GM21528 (cell line): ENCODE data around the gene GNG4.
"Not testable (repeated sequence)": the region's sequence is repeated elsewhere in the genome, so short reads cannot be mapped to it uniquely, and the experiment has no call there.

Experiments
- ATAC-seq: cut with Tn5 transposase; IDR thresholded peaks from one replicate; pipeline ENCODE4 v1.9.1; 2021; ENCODE audit warnings: mild to moderate bottlenecking, moderate library complexity; ENCODE audit not compliant: unreplicated experiment, low FRiP score

The GNG4 gene

DNA sequence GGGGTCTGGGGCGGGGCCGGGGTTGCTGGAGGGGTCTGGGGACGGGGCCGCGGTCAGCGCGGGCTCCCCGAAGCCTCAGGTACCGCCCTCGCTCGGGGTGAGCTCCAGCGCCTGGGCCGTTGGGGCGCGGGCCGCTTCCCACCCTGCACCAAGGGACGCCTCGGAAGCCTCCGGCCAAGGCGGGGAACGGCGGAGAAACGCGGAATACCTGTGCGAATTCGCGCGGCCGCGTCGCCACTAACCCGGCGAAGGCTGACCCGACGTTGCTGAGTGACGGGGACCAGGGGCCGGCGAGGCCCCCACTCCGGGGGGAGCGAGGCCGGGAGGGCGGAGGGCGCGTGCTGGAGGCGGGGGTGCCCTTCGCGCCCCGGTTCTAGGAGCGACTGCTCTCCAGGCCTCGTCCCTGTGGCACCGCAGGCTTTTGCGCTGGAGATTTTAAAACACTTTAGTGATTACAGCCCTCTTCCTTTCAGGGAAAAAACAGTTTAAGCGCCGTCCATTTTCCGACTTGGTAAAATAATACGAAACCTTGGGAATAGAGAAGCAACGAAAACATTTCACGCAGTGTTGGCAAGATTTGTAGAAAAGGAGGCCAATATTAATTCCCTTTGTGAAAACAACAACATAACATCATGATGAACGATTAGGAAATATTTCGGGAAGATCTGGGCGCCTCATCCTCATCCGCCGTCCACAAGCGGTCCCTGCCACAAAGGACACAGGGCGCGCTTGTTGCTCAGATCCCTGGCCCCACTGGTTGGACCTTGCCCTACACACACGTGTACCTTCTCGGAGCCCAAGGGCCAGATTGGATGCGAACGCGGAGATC is 971 bp upstream of the GNG4 start:
- ATAC-seq = no peak

DNA sequence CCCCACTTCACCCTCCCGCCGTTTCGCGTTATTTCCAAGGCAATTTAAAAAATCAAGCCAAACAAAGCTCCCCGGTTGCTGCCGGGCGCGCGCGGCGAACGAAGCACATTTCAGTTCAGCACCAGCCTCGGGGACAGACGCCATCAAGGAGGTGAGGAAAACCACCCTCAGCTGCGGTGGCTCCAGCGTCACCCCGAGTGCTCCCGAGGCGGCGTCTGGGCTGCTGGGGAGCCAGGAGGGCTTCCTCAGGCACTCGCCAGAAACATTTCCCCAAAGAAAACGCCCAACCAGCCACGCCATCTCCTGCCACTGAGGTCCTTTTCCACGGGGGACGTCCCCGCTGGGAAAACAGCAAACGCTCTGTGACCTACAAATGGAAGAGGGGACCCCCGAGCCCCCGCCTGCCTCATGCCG is 623 bp downstream of the GNG4 start:
- ATAC-seq = peak; percentile 63

DNA sequence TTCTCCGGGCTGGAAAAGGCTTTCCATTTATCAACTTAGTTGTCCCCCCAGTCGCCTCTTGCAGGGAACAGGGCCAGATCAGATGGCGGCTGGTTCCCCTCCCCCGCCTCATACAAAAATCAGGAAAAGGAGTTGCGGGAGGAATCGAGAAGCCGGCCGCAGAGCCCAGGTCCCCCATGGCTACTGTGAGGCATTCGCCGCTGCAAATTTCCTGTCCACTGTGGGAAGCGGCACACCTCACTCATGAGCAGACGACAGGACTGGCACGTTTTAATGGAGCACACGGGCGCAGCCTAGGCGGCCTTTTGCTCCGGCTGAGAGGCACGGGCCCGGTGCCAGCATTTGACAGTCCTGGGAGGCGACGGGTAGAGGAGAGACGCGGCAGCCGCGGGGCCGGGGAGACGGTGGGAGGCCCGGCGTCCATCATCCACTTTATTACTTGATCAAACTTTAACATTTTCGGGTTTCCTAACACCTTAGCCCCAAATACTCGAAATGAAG is 1.1 kb downstream of the GNG4 start:
- no peak for ATAC-seq

GRCh38 chr1:235647537-235647936 is 2.0 kb downstream of the GNG4 start:
- not testable (repeated sequence) for ATAC-seq

DNA sequence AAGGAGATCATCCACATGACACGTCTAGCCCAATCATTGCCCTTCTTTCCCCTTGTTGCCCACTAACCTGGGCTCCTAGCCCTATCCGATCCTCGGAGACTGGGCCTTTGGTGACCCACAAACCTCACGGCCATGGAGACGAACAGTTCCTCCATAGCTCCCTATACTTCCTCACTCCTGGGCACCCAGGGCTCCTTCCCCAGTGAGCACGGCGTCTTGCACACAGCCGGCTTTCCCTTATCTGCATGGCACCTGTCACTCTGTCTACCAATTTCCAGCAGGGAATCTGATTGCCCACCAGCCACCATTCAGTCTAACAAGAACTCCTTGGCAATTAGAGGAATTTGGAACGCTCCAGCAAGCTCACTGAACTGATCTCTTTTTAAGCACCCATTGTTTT is 3.1 kb downstream of the GNG4 start:
- ATAC-seq = no peak

DNA sequence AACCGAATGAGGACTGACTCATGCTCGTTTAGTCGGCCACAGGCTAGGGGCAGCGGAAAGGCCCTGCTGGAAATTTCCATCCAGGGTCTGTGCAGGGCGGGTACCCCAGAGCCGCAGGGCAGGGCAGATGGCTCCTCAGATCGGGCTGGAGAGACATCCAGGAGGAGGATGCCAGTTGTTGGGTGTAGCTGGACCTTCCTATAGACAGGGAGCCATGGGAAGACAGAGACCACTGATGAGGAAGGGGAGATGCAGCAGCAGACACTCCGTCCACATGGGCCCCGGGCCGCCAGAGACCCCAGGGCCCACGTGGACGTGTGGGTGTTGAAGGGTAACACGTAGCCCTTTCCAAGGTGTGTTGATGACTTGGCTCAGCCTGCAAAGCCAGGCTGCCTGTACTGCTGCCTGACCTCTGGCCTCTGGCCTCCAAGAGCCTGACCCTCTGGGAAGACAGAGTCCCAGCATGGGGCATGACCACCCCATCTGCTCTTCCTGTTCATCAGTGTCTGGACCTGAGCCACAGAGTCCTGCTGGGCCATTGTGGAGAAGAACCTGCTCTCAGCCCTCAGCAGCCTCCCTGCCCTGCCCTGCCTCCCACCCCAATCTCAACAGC is 4.8 kb downstream of the GNG4 start:
- no peak for ATAC-seq

DNA sequence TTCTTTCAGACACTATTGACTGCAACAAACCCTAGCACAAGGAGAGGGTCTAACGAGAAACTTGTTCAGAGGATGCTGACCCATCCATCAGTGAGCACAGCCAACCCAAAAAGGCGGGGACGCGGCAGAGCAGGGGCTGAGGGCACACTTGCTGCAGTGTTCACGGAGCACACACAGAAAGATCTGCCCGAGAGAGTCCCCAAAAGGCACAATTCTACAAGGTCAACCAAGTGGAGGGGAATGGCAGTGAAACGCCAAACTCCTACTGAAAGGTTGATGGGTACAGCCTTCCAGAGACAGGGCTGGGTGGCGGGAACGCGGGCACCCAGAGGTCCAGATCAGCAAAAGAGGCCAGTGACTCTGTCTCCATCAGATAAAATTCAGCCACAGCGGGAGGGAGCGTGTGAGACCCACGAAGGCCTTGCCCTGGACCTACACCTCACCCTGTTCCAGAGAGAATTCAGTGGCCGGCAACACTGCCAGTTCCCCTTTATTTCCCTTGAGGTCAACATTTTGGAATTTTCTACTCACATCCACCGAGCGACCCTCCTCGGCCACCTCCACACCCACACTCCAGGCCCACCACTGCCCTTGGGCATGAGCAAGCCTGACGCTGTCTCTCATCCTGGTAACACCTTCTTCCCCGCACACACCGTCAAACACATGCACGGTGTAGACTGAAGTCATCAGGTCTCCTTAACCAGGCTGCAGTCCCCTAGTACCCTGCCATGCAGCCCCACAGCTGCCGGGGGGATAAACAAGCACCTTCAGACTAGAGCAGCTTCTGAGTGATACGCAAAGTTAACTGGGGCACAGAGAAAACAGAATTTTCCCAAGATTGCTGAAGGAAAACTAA is 5.5 kb downstream of the GNG4 start:
- ATAC-seq = no peak

GRCh38 chr1:235642943-235643371 is 6.6 kb downstream of the GNG4 start:
- ATAC-seq = no peak

- ATAC-seq = no peak
These were observed 7.3 kb downstream of the GNG4 start for GRCh38 chr1:235642011-235642942.

GRCh38 chr1:235640580-235640979 is 9.0 kb downstream of the GNG4 start:
- no peak for ATAC-seq

DNA sequence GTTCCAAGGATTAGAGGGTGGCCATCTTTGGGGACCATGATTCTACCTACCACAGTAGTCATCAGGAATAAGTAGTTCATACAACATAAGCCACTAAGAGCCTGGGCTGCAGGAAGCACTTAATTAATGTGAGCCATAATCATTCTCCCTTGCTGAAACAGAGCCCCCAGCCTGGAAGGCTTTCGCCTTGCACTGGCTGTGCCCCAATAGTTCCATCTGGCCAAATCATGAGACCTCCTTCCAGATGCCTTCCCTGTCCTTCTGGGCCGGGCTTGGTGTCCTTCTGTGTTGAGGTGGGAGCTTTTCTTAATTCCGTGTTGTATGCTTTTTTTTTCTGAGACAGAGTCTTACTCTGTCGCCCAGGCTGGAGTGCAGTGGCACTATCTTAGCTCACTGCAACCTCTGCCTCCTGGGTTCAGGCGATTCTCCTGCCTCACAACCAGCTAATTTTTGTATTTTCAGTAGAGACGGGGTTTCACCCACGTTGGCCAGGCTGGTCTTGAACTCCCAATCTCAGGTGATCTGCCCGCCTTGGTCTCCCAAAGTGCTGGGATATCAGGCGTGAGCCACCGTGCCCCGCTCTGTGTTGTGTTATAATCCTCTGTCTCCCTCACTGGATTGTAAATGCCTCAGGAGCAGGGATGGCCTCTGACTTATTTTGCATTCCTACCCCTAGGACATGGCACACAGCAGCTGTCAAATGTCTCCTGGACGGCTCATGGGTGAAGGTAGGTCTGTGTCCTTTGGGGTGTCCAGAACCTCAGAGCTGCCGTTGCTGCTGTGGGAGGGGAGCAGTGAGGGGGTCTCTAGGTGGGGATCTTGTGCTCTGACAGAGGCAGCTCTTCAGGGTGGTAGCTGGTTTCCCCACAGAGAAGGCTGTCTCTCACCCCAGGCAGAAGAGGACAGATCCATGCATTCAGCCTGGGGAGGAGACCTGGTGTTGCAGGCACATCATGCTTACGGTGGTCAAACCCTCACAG is 10.1 kb downstream of the GNG4 start:
- ATAC-seq = no peak

DNA sequence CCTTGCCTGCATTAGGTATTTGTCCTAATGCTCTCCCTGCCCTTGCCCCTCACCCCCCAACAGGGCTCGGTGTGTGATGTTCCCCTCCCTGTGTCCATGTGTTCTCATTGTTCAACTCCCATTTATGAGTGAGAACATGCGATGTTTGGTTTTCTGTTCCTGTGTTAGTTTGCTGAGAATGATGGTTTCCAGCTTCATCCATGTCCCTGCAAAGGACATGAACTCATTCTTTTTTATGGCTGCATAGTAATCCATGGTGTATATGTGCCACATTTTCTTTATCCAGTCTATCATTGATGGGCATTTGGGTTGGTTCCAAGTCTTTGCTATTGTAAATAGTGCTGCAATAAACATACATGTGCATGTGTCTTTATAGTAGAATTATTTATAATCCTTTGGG is 11.0 kb downstream of the GNG4 start:
- not testable (repeated sequence) for ATAC-seq

GRCh38 chr1:235637756-235638534 is 11.6 kb downstream of the GNG4 start:
- no peak for ATAC-seq

GRCh38 chr1:235635938-235636662 is 13.5 kb downstream of the GNG4 start:
- ATAC-seq = no peak

- ATAC-seq = peak; percentile 70
These were observed 16.8 kb downstream of the GNG4 start for GRCh38 chr1:235632506-235633401.

DNA sequence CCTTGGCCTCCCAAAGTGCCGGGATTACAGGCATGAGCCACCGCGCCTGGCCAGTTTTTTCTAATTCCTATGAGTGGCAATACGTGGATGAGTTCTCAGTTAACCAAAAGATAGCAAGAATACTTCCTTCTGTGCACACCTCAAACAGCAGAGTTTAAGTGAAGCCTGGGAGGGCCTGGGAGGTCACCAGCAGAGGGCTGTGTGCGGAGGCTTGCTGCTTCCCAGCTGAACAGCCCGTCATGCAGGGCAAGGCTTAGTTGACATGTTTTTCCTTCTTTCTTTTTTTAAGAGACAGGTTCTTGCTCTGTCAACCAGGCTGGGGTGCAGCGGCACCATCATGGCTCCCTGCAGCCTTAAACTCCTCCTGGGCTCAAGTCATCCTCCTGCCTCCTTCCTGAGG is 17.8 kb downstream of the GNG4 start:
- no peak for ATAC-seq
